ENCODE results near the gene RIMS4.

GRCh38 chr20:44709797-44710196 lies 100.5 kb downstream of the RIMS4 start:
- TF ChIP-seq CTCF (IDR thresholded peaks at IDR 0.05; ENCODE audit: low read length): no peak
- TF ChIP-seq EZH2phosphoT487 (IDR thresholded peaks at IDR 0.05; ENCODE audit: low read length): no peak

All from MM.1S (cell line).